ENCODE measurements around the gene ZNF524.
A peak's percentile ranks its signal among the peaks of the same experiment; 100 is the strongest.

Gene ZNF524

DNA sequence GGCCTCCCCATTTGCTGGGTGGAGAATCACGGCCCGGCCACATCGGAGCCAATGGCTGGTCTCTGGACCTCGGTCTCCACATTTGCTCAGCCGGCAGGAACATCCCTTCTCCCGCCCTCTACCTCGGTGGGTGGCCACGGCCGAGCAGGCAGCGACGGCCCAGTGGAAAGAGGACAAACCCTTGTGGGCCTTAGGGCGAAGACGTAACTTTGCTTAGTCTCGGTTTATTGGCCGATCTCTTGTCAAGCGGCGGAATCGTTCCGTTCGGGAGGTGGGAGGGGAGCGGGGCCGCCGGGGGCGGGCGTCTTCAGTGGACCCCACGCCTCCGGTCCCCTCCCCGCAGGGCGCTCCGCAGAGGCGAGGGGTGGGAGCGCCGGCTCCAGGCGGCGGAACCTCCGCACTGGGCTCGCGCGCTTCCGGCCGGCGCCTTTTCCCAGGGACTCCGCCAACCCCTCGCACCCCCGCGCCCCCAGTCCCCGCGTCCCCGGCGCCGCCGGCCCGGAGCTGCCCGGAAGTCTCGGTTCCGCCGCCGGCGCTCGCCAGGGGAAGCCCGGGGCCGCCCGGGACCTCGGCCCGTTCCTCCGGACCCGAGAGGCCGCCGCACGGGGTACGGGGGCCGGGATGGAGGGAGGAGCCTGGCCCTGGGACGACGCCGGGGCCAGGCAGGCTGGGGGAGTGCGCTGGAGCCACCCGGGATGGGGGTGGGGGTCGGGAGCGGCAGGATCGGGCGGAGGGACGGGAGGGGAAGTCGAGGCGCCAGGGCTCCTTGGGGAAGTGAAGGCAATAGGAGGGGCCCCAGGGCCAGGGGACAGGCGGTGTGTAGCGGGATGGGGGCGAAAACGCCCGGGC, 40.7 kb downstream of the ZNF524 start, which contains the start of gene ZNF580:
Gene ZNF580 (plus strand): TSS at position 426 of the 849 bp plus-strand sequence. CDS start 1,507 bp downstream, outside the sequence.
- TF ChIP-seq, protein P1, sequence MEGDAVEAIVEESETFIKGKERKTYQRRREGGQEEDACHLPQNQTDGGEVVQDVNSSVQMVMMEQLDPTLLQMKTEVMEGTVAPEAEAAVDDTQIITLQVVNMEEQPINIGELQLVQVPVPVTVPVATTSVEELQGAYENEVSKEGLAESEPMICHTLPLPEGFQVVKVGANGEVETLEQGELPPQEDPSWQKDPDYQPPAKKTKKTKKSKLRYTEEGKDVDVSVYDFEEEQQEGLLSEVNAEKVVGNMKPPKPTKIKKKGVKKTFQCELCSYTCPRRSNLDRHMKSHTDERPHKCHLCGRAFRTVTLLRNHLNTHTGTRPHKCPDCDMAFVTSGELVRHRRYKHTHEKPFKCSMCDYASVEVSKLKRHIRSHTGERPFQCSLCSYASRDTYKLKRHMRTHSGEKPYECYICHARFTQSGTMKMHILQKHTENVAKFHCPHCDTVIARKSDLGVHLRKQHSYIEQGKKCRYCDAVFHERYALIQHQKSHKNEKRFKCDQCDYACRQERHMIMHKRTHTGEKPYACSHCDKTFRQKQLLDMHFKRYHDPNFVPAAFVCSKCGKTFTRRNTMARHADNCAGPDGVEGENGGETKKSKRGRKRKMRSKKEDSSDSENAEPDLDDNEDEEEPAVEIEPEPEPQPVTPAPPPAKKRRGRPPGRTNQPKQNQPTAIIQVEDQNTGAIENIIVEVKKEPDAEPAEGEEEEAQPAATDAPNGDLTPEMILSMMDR (conservative IDR thresholded peaks at IDR 0.05; ENCODE audit: control insufficient read depth, insufficient read depth, low read depth, low read length), result no peak
- DNase-seq (ENCODE audit: low read depth), result peak; percentile 72

DNA sequence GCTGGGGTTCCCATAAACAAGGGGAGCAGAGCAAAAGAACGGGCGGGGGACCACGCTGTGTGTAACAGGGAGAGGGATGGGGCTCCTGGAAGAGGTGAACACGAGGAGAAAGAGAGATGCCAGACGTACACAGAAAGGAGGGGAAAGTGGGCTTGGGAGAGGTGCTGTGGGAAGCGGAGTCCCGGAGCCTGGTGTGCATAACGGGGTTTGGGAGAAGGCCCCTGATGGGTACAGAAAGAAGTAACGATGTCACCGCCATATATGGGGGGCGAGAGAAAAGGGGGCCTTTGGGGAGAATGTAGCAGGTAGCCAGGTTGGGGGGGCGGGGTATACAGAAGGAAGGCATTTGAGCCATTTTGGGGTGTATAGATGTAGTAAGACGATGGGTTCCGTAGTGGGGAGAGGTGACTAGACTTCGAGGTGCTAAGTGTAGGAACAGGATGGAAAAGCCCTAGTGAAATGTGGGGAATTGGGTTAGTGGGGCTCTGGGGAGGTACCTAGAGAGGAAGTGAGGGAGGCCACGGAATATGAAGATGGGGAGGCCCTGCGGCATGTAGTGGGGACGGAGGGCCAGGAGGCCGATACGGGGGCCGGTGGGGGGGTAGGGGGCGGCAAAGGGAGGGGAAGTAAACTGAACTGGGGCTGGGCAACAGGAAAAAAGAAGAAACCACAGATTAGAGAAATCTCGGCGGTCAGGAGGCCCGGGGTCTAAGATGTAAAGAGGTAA, 41.5 kb downstream of the ZNF524 start:
- no peak for DNase-seq (ENCODE audit: low read depth)
- TF ChIP-seq, protein P1 (conservative IDR thresholded peaks at IDR 0.05; ENCODE audit: control insufficient read depth, insufficient read depth, low read depth, low read length), result no peak
- H3K4me3 ChIP-seq (ENCODE audit: control insufficient read depth, low read depth, low read length), result peak overlapping the region; percentile 75

More for the DNA sequence above, 40.7 kb downstream of the ZNF524 start, which contains the start of gene ZNF580:
- H3K4me3 ChIP-seq (ENCODE audit: control insufficient read depth, low read depth, low read length), result peak within 1 kb of the TSS; percentile 75

DNA sequence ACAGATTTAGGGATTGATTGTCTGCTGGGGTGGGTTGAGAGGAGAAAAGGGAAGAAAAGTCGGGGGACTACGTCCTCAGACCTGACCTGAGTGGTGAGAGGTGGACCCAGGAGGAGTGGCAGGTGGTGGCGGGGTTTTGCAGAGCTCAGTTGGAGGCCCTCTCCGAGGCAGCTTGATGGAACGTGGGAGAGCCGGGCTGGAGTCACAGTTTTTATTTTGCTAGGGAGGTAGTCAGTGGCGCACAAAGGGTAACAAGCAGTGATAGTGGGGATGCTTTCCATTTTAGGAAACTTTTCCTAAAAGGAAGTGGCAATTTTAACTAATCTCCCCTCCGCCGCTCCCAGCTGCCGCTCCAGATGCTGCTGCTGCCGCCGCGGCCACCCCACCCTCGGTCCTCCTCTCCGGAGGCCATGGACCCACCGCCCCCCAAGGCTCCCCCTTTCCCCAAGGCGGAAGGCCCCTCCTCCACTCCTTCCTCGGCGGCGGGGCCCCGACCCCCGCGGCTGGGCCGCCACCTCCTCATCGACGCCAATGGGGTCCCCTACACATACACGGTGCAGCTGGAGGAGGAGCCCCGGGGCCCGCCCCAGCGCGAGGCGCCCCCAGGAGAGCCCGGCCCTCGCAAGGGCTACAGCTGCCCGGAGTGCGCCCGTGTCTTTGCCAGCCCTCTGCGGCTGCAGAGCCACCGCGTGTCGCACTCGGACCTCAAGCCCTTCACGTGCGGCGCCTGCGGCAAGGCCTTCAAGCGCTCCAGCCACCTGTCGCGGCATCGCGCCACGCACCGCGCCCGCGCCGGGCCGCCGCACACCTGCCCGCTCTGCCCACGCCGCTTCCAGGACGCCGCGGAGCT, 42.3 kb downstream of the ZNF524 start:
- H3K4me3 ChIP-seq (ENCODE audit: control insufficient read depth, low read depth, low read length), result peak overlapping the region; percentile 77
- TF ChIP-seq, protein P1 (conservative IDR thresholded peaks at IDR 0.05; ENCODE audit: control insufficient read depth, insufficient read depth, low read depth, low read length), result no peak
- DNase-seq (ENCODE audit: low read depth), result no peak

DNA sequence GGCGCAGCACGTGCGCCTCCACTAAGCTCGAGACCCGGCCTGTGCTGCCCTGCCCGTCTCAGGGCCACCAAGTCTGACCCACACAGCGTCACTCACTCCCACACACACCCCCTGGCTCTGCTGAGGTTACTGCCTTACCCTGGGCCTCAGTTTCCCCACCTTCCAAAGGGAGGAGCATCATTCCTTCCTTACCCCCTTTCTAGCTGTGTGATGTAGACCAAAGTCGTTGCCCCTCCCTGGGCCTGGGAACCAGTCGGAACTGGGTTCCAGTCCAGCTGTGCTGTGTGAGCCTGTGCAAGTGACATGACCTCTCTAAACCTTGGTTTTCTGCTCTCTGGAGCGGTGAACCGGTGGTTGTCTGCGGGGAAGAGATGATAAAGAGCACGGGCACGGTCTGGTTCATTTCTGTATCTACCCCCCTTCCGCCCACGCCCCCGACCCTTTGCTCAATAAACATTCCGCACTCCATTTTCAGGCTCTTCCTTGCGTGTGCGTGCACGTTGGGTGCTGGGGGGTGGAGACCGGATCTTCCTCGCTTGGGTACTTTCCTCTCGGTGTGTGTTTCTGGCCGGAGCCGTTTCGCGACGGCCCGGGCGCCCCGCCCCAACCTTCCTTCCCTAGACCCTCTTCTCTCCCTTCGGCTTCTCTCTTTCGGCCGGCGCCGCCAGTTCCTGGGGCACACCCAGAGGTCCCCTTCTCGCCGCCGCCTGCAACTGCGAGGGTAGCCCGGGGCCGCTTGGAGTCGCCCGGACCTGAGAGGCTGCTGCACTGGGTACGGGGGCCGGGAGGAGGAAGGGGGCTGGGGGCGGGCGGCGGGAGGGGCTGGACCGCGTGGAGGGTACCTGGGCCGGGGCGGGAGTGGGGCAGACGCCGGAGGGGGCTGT, 43.2 kb downstream of the ZNF524 start, which contains the start of gene ZNF581:
Gene ZNF581 (plus strand): TSS at position 647 of the 884 bp plus-strand sequence. CDS start 923 bp downstream, outside the sequence.
- TF ChIP-seq, protein P1 (conservative IDR thresholded peaks at IDR 0.05; ENCODE audit: control insufficient read depth, insufficient read depth, low read depth, low read length), result no peak
- peak; percentile 72 for DNase-seq (ENCODE audit: low read depth)
- peak within 1 kb of the TSS; percentile 77 for H3K4me3 ChIP-seq (ENCODE audit: control insufficient read depth, low read depth, low read length)

DNA sequence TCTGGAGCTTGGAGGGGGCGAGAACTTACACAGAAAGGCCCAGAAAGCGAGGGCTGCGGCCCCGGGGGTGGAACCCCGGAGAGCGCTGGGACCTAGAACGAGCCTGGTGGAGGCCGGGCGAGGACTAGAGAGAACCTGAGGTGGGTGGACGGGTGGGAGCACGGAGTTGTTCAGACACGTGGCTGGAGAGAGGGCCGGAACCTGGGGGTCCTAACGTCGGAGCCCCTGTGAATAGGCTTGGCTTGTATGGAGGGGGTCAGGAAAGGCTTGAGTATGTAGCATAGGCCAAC, 43.7 kb downstream of the ZNF524 start:
- peak overlapping the region; percentile 77 for H3K4me3 ChIP-seq (ENCODE audit: control insufficient read depth, low read depth, low read length)
- TF ChIP-seq, protein P1 (conservative IDR thresholded peaks at IDR 0.05; ENCODE audit: control insufficient read depth, insufficient read depth, low read depth, low read length), result no peak
- DNase-seq (ENCODE audit: low read depth), result no peak
